ENCODE measurements around the gene MRAS. TPM values are rescaled to one million over a fixed set of nuclear protein-coding genes. Genes with fewer than 3 reads are reported as not detected.
"Not testable (repeated sequence)": the region's sequence is repeated elsewhere in the genome, so short reads cannot be mapped to it uniquely, and the experiment has no call there.

MRAS gene
- polyA plus RNA-seq, 3 donors: 6.2 to 13.2 (median 8.3) TPM

DNA sequence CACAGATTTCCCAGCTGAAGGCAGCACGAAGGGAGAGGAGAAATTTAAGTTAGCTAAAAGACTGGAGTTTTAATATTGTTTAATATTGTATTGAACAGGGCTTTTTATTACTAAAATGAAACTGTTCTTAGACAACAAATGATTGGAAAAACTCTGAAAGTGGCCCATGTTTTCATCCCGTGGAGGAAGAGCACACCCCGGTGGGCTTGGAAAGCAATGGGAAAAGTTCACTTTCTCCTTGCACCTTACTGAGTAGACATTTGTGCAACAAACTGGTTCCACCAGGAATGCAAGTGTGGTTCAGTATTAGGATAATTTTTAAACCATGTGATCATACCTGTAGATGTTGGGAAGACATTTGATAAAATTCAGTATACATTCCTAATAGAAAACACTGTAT, 77.8 kb downstream of the MRAS start:
- Mint-ChIP-seq H3K4me1 (no peaks in the 10 kb centered on the region), H3K27ac (peak overlapping the region in 1 of 7 donors; percentile 32), H3K27me3 (ENCODE audit: low read depth in 3 of 3) (peaks cover 4 to 14% (median 13%) of the 10 kb centered on the region in 3 donors), H3K4me3 (no peak overlapping the region), H3K9me3 (peaks cover 0 to 2% (median 0%) of the 10 kb centered on the region in 7 donors), H3K36me3 (no peaks in the 10 kb centered on the region)
- intact Hi-C loops (cut with micrococcal nuclease): no loop called here
- H4K20me1 ChIP-seq (ENCODE audit: insufficient read depth, low read length): no peaks in the 10 kb centered on the region
- no peaks in the 10 kb centered on the region for H3K36me3 ChIP-seq (replicated peaks in 1 of 2; ENCODE audit: control insufficient read depth in 1 of 2, insufficient read depth in 2 of 2, low read length in 2 of 2)
- H3K4me1 ChIP-seq (ENCODE audit: control insufficient read depth in 1 of 2, insufficient read depth in 2 of 2, low read length in 2 of 2): no peaks in the 10 kb centered on the region
- no peak overlapping the region for H3K4me3 ChIP-seq (replicated peaks in 1 of 3; ENCODE audit: low read depth in 2 of 3, low read length in 3 of 3)
- no peak for DNase-seq
- peaks cover 0 to 7% of the 10 kb centered on the region in 2 donors for H3K27me3 ChIP-seq (ENCODE audit: control insufficient read depth in 2 of 2, insufficient read depth in 2 of 2, low read length in 2 of 2)
- WGBS (ENCODE audit: insufficient coverage): no CpG with 5 or more reads among the region's 3 CpGs
- H3K79me2 ChIP-seq (ENCODE audit: insufficient read depth, low read length): no peaks in the 10 kb centered on the region
- H3K27ac ChIP-seq (ENCODE audit: low read depth in 1 of 2, low read length in 2 of 2): no peak overlapping the region
- no peak overlapping the region for H2AFZ ChIP-seq (ENCODE audit: insufficient read depth, low read depth, low read length, poor library complexity, severe bottlenecking)
- no peaks in the 10 kb centered on the region for H3K9me3 ChIP-seq (replicated peaks in 1 of 2; ENCODE audit: control insufficient read depth in 1 of 2, insufficient read depth in 1 of 2, low read length in 2 of 2)
- H3K9ac ChIP-seq (ENCODE audit: insufficient read depth, low read length, poor library complexity, severe bottlenecking): no peak overlapping the region
- no peak overlapping the region for H3K4me2 ChIP-seq (replicated peaks; ENCODE audit: extremely low read depth, low read length, poor library complexity, severe bottlenecking)
- TF ChIP-seq, protein P1, sequence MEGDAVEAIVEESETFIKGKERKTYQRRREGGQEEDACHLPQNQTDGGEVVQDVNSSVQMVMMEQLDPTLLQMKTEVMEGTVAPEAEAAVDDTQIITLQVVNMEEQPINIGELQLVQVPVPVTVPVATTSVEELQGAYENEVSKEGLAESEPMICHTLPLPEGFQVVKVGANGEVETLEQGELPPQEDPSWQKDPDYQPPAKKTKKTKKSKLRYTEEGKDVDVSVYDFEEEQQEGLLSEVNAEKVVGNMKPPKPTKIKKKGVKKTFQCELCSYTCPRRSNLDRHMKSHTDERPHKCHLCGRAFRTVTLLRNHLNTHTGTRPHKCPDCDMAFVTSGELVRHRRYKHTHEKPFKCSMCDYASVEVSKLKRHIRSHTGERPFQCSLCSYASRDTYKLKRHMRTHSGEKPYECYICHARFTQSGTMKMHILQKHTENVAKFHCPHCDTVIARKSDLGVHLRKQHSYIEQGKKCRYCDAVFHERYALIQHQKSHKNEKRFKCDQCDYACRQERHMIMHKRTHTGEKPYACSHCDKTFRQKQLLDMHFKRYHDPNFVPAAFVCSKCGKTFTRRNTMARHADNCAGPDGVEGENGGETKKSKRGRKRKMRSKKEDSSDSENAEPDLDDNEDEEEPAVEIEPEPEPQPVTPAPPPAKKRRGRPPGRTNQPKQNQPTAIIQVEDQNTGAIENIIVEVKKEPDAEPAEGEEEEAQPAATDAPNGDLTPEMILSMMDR (IDR thresholded peaks at IDR 0.05): peak; percentile 38

- peaks cover 0 to 12% of the 10 kb centered on the region in 2 donors for H3K27me3 ChIP-seq (ENCODE audit: control insufficient read depth in 2 of 2, insufficient read depth in 2 of 2, low read length in 2 of 2)
- H3K9ac ChIP-seq (ENCODE audit: insufficient read depth, low read length, poor library complexity, severe bottlenecking); H3K27ac ChIP-seq (ENCODE audit: low read depth in 1 of 2, low read length in 2 of 2); H3K4me1 ChIP-seq (ENCODE audit: control insufficient read depth in 1 of 2, insufficient read depth in 2 of 2, low read length in 2 of 2); H3K9me3 ChIP-seq (replicated peaks in 1 of 2; ENCODE audit: control insufficient read depth in 1 of 2, insufficient read depth in 1 of 2, low read length in 2 of 2); H3K4me3 Mint-ChIP-seq; H3K4me2 ChIP-seq (replicated peaks; ENCODE audit: extremely low read depth, low read length, poor library complexity, severe bottlenecking); H3K36me3 ChIP-seq (replicated peaks in 1 of 2; ENCODE audit: control insufficient read depth in 1 of 2, insufficient read depth in 2 of 2, low read length in 2 of 2); H3K79me2 ChIP-seq (ENCODE audit: insufficient read depth, low read length); H4K20me1 ChIP-seq (ENCODE audit: insufficient read depth, low read length); intact Hi-C loops (cut with micrococcal nuclease); H3K4me1 Mint-ChIP-seq; H3K4me3 ChIP-seq (replicated peaks in 1 of 3; ENCODE audit: low read depth in 2 of 3, low read length in 3 of 3); H3K36me3 Mint-ChIP-seq; H3K27ac Mint-ChIP-seq; H2AFZ ChIP-seq (ENCODE audit: insufficient read depth, low read depth, low read length, poor library complexity, severe bottlenecking); H3K9me3 Mint-ChIP-seq; DNase-seq: not testable (repeated sequence)
- H3K27me3 Mint-ChIP-seq (ENCODE audit: low read depth in 3 of 3): peaks cover 6 to 14% (median 13%) of the 10 kb centered on the region in 3 donors
- 100% methylated on average over 1 of the region's 4 CpGs for WGBS (ENCODE audit: insufficient coverage)
Observed at GRCh38 chr3:138426754-138427153, 78.4 kb downstream of the MRAS start.

Data from CD14-positive monocyte (primary cell).